ENCODE data around the gene SLAIN2. TPM values are rescaled to one million over a fixed set of nuclear protein-coding genes. Genes with fewer than 3 reads are reported as not detected.

SLAIN2 gene
- polyA plus RNA-seq, 5 donors, result 47.8 to 71.1 (median 64.6) TPM

DNA sequence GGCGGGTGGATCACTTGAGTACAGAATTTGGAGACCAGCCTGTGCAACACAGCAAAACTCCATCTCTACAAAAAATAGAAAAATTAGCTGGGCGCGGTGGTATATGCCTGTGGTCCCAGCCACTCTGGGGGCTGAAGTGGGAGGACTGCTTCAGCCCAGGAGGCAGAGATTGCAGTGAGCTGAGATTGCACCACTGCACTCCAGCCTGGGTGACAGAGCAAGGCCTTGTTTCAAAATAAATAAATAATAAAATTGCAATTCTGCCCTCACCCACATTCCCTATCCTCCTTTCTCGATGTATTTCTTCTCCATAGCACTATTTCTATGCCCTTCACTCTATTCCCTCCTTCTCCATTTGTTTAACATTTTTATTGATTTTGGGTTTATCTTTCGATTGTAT, 8.7 kb upstream of the SLAIN2 start:
- DNase-seq, result no peak

DNA sequence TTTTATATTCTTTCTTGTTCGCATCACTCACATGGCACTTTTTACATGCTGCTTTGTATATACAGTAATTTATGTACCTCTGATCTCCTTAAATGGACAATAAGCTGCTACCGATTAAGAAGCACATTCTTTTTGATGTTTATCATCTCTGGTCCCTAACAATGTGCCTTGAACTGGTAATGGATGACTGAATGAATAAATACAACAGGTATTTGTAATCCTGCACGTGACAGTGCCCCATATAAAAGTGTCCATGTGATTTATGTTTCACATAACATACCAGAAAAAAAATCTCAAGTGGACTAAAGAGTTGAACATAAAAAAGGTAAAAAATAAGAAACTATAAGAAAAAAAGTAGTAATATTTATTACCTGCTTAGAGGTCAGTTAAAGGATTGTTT, 7.7 kb upstream of the SLAIN2 start:
- DNase-seq, result no peak

DNA sequence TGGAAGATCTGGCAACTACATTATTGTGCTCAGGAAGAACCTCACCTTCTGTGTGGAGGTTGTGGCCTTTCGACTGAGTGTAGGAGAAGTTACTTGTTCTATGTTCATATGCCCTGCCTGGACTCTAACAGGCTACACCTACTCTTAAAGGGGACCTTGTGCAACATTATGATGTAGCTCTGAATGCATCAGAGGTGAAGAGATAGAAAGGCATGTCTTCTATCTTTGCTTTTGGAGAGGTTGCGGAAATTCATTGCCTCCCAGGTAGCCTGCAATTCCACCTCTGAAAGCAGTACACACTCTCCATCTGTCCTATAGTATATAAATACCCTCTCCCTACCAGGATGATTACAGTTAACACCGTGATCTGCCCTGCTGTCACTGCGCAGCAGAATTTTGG, 7.1 kb upstream of the SLAIN2 start:
- no peak for DNase-seq

DNA sequence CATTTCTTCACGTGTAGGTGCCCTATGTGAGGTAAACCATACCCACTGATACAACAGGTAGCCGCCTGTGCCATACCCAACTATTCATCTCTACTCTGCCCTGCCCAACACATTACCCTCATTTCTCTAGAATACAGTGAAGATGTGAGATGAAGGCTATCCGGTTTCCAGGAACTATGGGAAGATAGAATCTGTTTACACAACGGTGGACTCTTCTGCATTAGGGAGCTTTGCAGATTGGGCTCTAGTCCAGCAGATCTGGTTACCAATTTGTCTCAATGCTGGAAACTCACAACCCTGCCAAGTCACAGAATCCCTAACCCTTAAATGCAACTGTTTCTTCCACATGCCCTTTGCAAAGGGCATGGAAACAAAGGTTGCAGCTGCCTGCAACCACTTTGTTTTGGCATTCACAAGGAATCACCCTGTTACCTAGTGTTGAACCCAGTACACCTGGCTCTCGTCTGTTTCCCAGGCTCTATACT, 6.4 kb upstream of the SLAIN2 start:
- no peak for DNase-seq

DNA sequence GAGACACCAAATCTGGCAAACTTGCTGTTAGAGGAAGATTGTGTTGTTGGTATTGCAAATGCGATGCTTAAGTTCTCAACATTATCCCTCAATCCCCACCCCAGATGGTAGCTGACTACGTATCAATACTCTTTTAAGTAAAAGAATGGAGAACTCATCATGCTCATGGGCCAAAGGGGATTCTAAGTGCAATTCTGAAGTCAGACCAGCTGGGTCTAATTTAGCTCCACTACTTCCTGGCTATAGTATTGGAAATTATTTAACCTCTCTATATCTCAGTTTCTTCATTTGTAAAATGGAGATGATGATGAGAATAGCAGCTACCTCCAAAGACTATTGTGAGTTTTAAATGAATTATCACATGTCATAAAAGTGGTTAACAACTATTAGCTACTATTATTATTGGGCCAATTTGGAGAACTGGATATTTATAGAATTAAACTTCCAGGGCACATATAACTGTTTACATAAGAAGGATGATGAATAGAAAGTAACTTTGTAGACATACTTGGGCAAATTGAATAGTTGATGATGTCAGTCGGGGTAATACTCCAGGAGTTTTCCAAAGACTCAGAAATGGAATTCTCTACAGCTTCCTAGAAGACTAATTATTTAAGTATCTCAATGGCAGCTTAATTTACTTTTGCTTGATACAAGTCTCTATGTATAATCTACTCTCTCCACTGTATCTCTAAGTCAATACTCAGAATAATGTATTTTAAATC, 5.0 kb upstream of the SLAIN2 start:
- no peak for DNase-seq

DNA sequence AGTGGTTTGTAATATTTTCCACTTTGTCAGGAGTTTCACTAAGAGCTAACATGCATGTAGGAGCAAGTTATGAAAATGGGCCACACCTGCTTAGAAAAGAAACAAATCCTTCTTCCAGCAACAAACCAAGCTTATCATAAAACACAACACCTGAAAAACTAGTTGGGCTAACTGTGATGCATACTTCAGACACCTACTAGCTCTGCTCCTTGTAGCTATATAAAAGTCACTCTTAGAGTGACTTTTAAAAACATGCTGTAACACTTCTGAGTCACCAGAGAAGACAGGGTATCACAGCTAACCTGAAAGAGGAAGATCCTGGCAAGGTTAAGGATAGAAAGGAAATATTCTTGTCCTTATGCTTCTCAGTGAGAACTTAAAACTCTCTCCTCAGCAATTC, 3.6 kb upstream of the SLAIN2 start:
- DNase-seq, result no peak

DNA sequence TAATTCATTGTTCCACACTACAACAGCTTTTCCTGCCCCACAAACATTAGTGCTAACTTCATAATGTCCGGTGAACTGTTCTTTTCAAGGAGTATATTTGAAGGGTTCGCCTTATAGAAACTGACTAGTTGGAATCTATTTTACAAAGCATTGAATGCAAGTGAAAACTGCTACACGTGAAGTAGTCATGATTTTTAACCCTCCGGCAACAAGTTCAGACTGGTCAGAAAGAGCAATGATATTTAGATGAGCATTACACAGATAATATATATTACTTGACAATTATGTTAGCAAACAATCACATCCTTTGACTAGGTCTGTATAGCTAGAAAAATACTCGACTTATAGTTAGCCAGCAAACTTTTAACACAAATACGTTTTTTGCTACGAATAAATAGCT, 1.7 kb upstream of the SLAIN2 start:
- DNase-seq, result no peak

DNA sequence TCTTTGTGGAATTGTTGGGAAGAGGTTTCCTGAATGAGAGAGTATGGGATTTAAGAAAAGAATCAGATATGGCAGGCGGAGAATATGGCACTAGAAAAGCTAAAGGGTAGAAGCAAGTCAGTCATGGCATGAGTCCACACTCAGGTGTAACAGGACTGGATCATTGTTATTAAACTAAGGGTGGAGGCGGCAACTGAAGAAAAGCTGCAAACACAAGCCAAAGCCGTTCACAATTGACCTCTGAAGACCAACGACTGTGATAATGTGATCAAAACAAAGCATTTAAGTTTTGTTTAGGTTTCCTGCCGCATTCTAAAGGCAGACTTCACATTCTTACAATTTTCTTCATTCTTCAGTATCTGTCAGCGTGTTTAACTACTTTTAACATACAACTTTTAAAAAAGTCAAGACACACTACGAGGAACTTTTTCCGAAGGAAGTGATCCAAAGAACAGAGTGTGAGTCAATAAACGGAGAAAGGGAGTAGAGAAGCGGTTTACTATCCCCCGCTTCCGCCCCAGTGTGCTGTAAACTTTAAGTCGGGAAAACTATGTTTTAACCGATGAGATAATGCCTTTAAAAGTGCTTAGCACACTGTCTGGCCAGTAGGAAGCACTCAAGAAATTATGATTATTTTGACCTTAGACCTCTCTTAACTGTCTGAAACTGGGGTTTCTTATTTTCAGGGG, 909 bp upstream of the SLAIN2 start:
- peak in 1 of 2 donors; percentile 31 for DNase-seq

DNA sequence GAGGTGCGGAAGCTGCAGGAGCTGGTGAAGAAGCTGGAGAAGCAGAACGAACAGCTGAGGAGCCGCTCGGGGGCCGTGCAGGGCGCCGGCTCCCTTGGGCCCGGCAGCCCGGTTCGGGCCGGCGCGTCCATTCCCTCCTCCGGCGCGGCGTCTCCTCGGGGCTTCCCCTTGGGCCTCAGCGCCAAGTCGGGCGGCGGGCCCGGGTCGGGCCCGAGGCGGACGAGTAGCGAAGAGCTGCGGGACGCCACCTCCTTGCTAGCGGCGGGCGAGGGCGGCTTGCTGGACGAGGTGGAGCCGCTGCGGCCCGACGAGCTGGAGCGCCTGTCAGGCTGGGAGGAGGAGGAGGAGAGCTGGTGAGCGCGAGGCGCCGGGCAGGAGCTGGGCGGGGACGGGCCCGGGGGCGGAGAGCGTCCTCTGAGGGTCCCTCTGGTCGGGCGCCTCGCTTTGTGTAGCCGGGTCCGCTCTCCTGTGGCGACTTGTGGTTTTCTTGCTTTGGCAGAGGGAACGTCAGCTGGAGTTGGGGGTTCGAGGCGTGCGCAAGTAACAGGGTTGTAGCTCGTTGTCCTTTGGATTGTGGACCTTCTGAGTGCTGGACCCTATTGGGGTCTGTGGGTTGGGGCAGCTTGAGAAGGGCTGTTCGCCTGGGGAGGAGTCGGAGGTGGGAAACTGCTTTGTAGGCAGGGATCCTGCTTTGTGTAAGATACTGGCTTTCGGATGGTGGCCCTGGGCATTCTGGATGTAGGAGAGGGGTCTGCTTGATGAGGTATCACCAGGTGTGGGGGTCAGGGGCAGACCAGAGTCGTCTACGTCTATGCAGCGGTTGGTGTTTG, 662 bp downstream of the SLAIN2 start:
- DNase-seq, result peak; percentile 64 to 65

DNA sequence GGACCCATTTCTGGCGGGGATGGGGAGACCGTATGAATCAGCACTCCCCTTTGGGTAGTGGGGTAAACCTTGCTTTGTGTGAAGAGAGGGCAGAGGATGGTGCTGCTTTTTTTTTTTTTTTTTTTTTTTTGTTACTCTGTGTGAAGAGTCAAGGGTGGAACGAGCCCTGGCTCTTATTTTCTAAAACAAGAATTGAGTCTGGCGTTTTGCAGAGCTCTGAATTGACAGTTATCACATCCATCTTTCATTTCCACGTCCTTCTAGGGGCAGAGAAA, 1.2 kb downstream of the SLAIN2 start:
- DNase-seq, result no peak

DNA sequence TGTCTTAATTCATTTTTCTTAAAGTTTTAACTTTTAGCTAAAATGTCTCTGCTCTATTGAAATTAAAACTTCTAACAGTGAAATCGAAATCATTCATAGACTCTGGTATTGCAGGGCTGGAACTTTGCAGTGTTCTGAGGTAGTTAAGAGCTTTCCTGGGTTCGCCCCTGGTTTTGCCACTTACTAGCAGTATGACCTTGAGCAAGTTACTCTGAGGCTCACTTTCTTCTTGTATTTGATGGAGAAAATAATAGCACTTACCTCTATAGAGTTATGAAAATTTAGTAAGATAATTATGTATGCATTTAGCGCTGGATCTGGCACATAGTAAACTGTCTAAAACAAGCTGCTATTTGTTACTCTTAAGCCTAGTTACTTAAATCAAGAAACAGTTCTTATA, 1.7 kb downstream of the SLAIN2 start:
- no peak for DNase-seq

DNA sequence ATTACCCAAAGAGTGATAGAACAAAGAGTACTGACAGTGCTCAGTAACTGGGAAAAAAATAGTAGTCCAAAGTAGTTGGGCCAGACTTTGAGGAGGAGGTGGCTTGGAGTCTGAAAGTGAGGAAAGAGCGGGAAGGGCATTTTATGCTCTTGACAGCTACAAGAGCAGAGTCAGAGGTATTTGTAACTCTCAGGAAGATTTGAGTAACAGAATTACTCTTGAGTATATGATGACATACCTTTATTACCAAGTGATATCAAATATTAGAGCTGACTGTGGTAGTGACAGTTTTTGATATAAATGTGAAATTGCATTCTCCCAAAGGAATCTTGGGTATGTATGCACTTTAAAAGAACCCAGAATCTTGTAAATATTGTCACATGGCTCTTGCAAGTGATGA, 2.2 kb downstream of the SLAIN2 start:
- DNase-seq, result no peak

DNA sequence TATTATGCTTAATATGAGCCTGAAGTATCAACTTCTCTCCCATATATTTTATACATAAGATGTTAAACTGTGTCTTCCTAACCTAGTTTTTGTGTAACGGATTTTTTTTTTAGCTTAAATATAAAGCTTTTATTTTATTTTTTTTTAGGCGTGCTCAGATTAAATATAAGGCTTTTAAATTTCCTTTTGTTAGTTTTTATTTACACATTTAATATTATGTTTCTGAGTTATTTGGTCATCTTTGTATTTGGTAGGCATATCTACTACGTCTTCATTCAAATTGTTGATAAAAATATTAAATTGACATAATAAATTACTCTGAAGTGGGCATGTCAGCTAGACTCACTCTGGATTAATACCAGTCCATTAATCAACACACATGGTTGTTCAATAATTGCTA, 4.2 kb downstream of the SLAIN2 start:
- no peak for DNase-seq

DNA sequence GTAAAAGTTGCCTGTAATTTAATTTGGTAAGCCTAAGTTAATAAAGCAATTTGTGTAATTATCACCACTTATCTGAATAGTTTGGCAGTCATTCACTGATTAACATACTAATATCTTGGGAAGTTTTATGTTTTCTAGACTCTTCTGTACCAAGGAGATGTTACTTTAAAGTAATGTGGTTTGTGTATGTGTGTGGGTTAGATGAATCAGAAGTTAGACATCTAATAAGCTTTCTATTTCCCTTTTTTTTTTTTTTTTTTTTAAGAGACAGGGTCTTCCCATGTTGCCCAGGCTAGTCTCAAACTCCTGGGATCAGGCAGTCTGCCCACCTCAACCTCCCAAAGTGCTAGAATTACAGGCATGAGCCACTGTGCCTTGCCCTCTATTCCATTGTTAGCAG, 5.3 kb downstream of the SLAIN2 start:
- no peak for DNase-seq

DNA sequence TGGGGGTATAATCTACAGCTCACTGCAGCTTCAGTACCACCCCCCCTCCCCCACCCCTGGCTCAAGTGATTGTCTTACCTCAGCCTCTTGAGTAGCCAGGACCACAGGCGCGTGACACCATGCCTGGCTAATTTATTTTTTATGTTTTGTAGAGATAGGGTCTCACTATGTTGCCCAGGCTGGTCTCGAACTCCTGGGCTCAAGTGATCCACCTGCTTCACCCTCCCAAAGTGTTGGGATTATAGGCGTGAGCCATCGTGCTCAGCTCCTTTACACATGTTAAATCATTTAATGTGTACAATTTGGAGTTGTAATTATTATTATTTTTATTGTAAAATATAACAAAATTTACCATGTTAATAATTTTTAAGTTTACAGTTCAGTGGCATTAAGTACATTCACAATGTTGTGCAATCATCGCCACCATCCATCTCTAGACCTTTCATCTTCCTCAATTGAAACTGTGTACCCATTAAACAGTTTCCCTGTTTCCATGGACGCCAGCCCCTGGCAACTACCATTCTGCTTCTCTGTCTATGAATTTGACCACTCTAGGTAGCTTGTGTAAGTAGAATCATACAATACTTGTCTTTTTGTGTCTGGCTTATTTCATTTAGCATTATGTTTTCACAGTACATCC, 6.1 kb downstream of the SLAIN2 start:
- no peak for DNase-seq

DNA sequence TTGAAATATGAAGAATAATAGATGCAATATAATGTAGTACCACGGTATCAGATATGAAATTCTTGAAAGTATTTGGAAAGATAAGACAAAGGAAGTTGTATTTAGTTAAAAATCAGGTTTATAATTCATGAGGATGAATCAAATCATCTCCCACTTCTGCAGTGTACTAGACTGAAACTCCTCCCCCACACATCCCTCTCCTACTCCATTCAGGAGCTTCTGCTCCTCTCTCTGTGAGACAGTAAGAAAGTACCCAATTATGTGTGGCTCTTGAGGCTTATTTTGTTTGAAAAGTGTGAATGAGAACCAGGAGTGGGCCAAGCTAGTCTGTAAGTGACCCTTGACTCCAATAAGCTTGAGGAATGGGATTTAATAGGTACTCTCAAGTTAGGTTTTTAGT, 9.5 kb downstream of the SLAIN2 start:
- no peak for DNase-seq

DNA sequence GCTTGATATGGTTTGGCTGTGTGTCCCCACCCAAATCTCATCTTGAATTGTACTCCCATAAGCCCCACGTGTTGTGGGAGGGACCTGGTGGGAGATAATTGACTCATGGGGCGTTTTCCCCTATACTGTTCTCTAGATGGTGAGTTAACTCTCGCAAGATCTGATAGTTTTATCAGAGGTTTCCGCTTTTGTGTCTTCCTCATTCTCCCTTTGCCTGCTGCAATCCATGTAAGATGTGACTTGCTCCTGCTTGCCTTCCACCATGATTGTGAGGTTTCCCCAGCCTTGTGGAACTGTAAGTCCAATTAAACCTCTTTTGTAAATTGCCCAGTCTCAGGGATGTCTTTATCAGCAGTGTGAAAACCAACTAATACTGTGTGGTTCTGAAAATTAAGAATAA, 11.5 kb downstream of the SLAIN2 start:
- no peak for DNase-seq

DNA sequence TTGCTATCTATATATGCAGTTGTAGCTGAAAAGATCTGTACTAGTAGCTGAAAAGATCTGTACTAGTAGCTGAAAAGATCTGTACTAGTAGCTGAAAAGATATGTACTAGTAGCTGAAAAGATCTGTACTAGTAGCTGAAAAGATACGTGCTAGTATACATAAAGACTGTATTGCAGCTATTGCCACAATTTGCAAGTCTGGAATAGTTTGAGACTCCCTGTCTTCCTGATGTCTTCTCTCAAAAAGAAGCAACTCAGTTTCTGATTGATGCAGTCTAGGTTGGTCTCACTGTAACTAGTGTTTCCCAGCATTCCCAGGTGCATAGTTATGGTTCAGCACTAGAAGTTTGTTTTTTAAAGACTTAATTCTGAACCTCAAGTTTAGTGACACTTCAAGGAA, 15.0 kb downstream of the SLAIN2 start:
- DNase-seq, result no peak

DNA sequence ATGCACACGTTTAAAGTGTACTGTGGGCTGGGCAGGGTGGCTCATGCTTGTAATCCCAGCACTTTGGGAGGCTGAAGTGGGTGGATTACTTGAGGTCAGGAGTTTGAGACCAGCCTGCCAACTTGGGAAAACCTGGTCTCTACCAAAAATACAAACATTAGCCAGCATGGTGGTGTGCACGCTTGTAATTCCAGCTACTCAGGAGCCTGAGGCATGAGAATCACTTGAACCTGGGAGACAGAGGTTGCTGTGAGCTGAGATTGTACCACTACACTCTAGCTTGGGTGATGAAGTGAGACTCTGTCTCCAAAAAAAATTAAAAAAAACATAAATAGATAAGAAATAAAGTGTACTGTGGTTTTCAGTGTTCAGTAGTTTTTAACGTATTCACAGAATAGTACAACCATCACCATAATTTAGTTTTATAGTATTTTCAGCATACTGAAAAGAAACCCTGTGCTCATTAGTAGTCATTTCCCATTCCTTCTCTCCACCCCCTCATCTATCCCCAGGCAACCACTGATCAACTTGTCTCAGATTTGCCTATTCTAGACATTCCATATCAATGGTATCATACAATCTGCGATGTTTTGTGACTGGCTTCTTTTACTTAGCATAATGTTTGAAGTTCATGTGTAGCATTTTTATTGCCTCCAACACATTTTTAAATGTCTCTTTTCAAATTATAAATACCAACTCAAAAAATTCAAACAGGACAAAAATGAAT, 19.1 kb downstream of the SLAIN2 start:
- no peak for DNase-seq

DNA sequence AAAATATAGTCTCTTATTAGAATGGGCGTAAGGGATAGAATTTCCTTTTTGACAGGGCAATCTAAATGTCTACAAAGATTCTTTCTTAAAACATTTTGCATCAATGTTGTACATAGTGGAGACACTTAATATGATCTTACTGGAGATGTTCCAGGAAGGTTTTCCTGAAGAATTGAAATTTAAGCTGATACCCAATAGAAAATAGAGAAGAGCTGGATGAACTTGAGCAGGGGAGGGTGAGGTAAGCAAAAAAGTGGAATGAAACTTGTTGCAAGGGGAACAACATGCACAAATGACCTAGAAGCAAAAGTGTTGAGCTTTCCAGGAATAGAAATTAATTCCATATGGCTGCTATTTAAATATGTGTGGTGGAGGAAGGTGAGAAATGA, 19.7 kb downstream of the SLAIN2 start:
- DNase-seq, result no peak

DNA sequence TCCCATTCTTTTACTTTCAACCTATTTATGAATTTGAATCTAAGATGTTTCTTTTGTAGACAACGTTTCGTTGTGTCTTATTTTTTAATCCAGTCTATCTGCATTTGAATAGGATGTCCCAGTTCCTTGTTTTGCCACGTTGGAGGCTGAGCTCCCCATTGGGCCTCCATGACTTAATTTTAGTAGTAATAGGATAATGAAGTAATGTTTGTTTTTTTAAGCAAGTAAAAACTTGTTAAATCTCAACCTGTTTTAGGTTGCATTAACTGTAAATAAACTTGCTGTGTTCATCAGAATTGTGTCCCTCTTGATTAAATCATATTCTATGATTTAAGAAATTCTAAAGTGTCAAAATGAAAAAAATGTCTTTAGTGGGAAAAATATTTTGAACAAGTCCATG, 25.3 kb downstream of the SLAIN2 start:
- DNase-seq, result no peak

DNA sequence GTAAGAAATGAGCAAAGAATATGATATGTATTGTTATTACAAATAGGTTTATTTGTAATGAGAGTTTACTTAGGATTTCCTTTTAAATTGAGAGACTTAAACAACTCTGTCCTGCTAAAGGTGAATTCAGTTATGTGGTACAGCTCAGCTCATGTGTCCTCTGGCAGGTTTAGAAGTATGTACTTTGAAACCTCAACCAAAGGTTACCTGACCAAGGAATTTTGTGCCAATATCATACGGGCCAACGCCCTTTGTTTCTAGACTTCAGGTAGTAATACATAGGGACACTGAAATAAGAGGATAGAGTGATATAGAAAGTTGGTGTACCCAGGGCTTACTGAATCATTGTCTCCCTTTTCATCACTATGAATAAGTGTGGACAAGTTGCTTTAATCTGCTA, 25.7 kb downstream of the SLAIN2 start:
- DNase-seq, result no peak

Data from right lung (tissue), 5 donors.